K562 (cell line): ENCODE measurements around the gene PRSS35. TPM values are rescaled to one million over a fixed set of nuclear protein-coding genes. Genes with fewer than 3 reads are reported as not detected.
A peak's percentile ranks its signal among the peaks of the same experiment; 100 is the strongest.

ENCODE experiments used
- ATF1 ChIP-seq, 2 experiments: fragments of 450-650 bp in 1 of 2; IDR thresholded peaks; 2 replicates each; pipeline ENCODE4 v1.6.1; 2016; ENCODE audit warnings: missing compliant biosample characterization in 1 of 2, missing genetic modification characterization in 1 of 2
- CAMTA2 ChIP-seq: fragments of 250-450 bp; sonication (Bioruptor Pico); conservative IDR thresholded peaks from 2 replicates; pipeline ENCODE4 v1.5.1; 2022
- CBX3 ChIP-seq, 2 experiments: IDR thresholded peaks; 1 replicate in 1 of 2; 2 replicates in 1 of 2; pipeline ENCODE4 v1.6.1; 2012; ENCODE audit warnings: inconsistent platforms in 2 of 2, low read length in 2 of 2, borderline replicate concordance in 1 of 2, control low read depth in 1 of 2
- EHMT2 ChIP-seq: fragments of 450-650 bp; IDR thresholded peaks from 2 replicates; pipeline ENCODE4 v1.6.1; 2018; ENCODE audit warnings: antibody characterized with exemption
- EP400 ChIP-seq: fragments of 450-650 bp; IDR thresholded peaks from 2 replicates; pipeline ENCODE4 v1.6.1; 2017; ENCODE audit warnings: antibody characterized with exemption, mild to moderate bottlenecking, moderate library complexity
- FOXP1 ChIP-seq: sonication (generic); formaldehyde crosslinking; IDR thresholded peaks from 2 replicates; pipeline ENCODE4 v1.8.0; 2022; ENCODE audit warnings: mild to moderate bottlenecking, missing genetic modification reagents
- GTF2F1 ChIP-seq: IDR thresholded peaks from 2 replicates; pipeline ENCODE4 v1.6.1; 2011; ENCODE audit warnings: low read depth, low read length, improper control_type of control experiment
- HOMEZ ChIP-seq: fragments of 250-450 bp; sonication (Bioruptor Pico); IDR thresholded peaks from 2 replicates; pipeline ENCODE4 v1.4.0; 2020; ENCODE audit warnings: mild to moderate bottlenecking, moderate library complexity
- JUN ChIP-seq, 2 experiments: sonication (generic) in 1 of 2; formaldehyde crosslinking in 1 of 2; IDR thresholded peaks; 2 replicates each; pipeline versions ENCODE4 v1.6.1 to v1.8.0; 2012 to 2022; ENCODE audit warnings: borderline replicate concordance in 2 of 2, mild to moderate bottlenecking in 2 of 2, improper control_type of control experiment in 1 of 2, low read depth in 1 of 2, low read length in 1 of 2, missing genetic modification reagents in 1 of 2
- KAT7 ChIP-seq: sonication (generic); formaldehyde crosslinking; IDR thresholded peaks from 2 replicates; pipeline ENCODE4 v1.8.0; 2022; ENCODE audit warnings: missing genetic modification reagents, mild to moderate bottlenecking, borderline replicate concordance
- NBN ChIP-seq: fragments of 450-650 bp; IDR thresholded peaks from 2 replicates; pipeline ENCODE4 v1.6.1; 2016; ENCODE audit warnings: low read depth, mild to moderate bottlenecking
- NEUROD1 ChIP-seq: fragments of 150-350 bp; IDR thresholded peaks from 2 replicates; pipeline ENCODE4 v1.6.1; 2014; ENCODE audit warnings: borderline replicate concordance, low read length, low read depth; ENCODE audit not compliant: partially characterized antibody
- NFIC ChIP-seq: fragments of 450-650 bp; IDR thresholded peaks from 2 replicates; pipeline ENCODE4 v1.6.1; 2017; ENCODE audit warnings: mild to moderate bottlenecking, inconsistent platforms
- OTX1 ChIP-seq: fragments of 450-650 bp; formaldehyde crosslinking; IDR thresholded peaks from 2 replicates; pipeline ENCODE4 v1.4.0; 2022; ENCODE audit warnings: mild to moderate bottlenecking
- PCBP2 ChIP-seq: fragments of 200-400 bp; formaldehyde crosslinking; IDR thresholded peaks from 2 replicates; pipeline ENCODE4 v1.6.1; 2018; ENCODE audit warnings: low read length, low read depth, mild to moderate bottlenecking, moderate library complexity; ENCODE audit not compliant: poor library complexity, severe bottlenecking
- PHF8 ChIP-seq: fragments of 200-600 bp; sonication (generic); IDR thresholded peaks from 2 replicates; pipeline ENCODE4 v1.6.1; 2012; ENCODE audit warnings: mixed run types, mild to moderate bottlenecking, inconsistent platforms, low read length, moderate library complexity, borderline replicate concordance
- POLR2AphosphoS2 ChIP-seq: IDR thresholded peaks from 2 replicates; pipeline ENCODE4 v1.6.1; 2012; ENCODE audit warnings: low read length, improper control_type of control experiment
- PYGO2 ChIP-seq: fragments of 450-650 bp; IDR thresholded peaks from 2 replicates; pipeline ENCODE4 v1.6.1; 2016; ENCODE audit warnings: mild to moderate bottlenecking, missing genetic modification characterization, moderate library complexity, missing compliant biosample characterization
- RCOR1 ChIP-seq, 2 experiments: IDR thresholded peaks; 2 replicates each; pipeline ENCODE4 v1.6.1; 2012; ENCODE audit warnings: low read depth in 2 of 2, low read length in 2 of 2, borderline replicate concordance in 1 of 2, improper control_type of control experiment in 1 of 2
- TEAD4 ChIP-seq, 2 experiments: sonication (generic) in 1 of 2; formaldehyde crosslinking in 1 of 2; IDR thresholded peaks; 2 replicates each; pipeline versions ENCODE4 v1.6.1 to v1.8.0; 2012 to 2022; ENCODE audit warnings: borderline replicate concordance in 1 of 2, inconsistent platforms in 1 of 2, low read length in 1 of 2, mild to moderate bottlenecking in 1 of 2, missing genetic modification reagents in 1 of 2
- THAP7 ChIP-seq: fragments of 250-450 bp; sonication (Bioruptor Pico); IDR thresholded peaks from 2 replicates; pipeline ENCODE4 v1.5.0; 2021
- ZBTB26 ChIP-seq: fragments of 450-650 bp; formaldehyde crosslinking; IDR thresholded peaks from 2 replicates; pipeline ENCODE4 v1.4.0; 2022; ENCODE audit warnings: missing genetic modification characterization
- ZNF134 ChIP-seq: fragments of 250-450 bp; sonication (Bioruptor Pico); conservative IDR thresholded peaks from 2 replicates; pipeline ENCODE4 v1.4.0; 2020
- ZNF41 ChIP-seq: fragments of 250-450 bp; sonication (Bioruptor Pico); conservative IDR thresholded peaks from 2 replicates; pipeline ENCODE4 v1.4.0; 2020; ENCODE audit warnings: mild to moderate bottlenecking
- ZNF431 ChIP-seq: sonication (generic); formaldehyde crosslinking; IDR thresholded peaks from 2 replicates; pipeline ENCODE4 v1.8.0; 2022; ENCODE audit warnings: mild to moderate bottlenecking, missing genetic modification reagents
- polyA plus RNA-seq, 8 experiments: library from polyadenylated mRNA; depleted of rRNA in 4 of 8; stranded (reverse) in 5 of 8; unstranded in 3 of 8; fragments of >200 nt; fragmentation: Nextera tagmentation in 2 of 8; fragmentation: Illumina TruSeq in 1 of 8; extraction: Ambion mirVana in 2 of 8; extraction: Trizol in 1 of 8; gene quantifications; 2 replicates each; pipeline versions ENCODE4 v1.2.1 to v1.2.3, GENCODE V29; 2011 to 2014; ENCODE audit warnings: inconsistent platforms in 1 of 8, missing spikeins in 1 of 8
- total RNA-seq, 7 experiments: library from RNA; depleted of rRNA in 6 of 7; stranded (reverse); fragments of >200 nt in 6 of 7; fragmentation: Illumina TruSeq in 2 of 7; extraction: Trizol in 2 of 7; gene quantifications; 2 replicates each; pipeline versions ENCODE4 v1.2.1 to v1.2.3, GENCODE V29; 2011 to 2021; ENCODE audit warnings: low replicate concordance in 1 of 7

The PRSS35 gene
- total and polyA plus RNA-seq, 9 of the 15 experiments (the other 6 are each of a cell fraction or from before 2014, with no cell fraction given): not detected

- no peak for TF ChIP-seq ZBTB26
- TF ChIP-seq RCOR1 (IDR thresholded peaks at IDR 0.05; ENCODE audit: borderline replicate concordance in 1 of 2, low read depth in 2 of 2, low read length in 2 of 2): 0 out of 4 replicates have a peak, but pooled peaks of 1 of the 2 experiments have one; percentile 28
- no peak for TF ChIP-seq ATF1 (CRISPR knock-in tag; IDR thresholded peaks at IDR 0.05)
- peak; percentile 17; the same call in 1 of the 2 replicates for TF ChIP-seq ATF1 (tag; IDR thresholded peaks at IDR 0.05)
- TF ChIP-seq KAT7 (CRISPR knock-in tag): no peak
- no peak for TF ChIP-seq THAP7 (CRISPR knock-in tag)
- no peak for TF ChIP-seq GTF2F1
- no peak for TF ChIP-seq ZNF431
- TF ChIP-seq PCBP2: no peak
- TF ChIP-seq OTX1: no peak
- TF ChIP-seq ZNF41: no peak
- TF ChIP-seq NEUROD1: no peak
- TF ChIP-seq CBX3 (IDR thresholded peaks at IDR 0.05; ENCODE audit: borderline replicate concordance in 1 of 2, low read length in 2 of 2): no peak
- no peak for TF ChIP-seq JUN (IDR thresholded peaks at IDR 0.05; ENCODE audit: borderline replicate concordance, low read depth, low read length)
- TF ChIP-seq JUN (CRISPR knock-in tag; IDR thresholded peaks at IDR 0.05; ENCODE audit: borderline replicate concordance): no peak
- TF ChIP-seq TEAD4 (IDR thresholded peaks at IDR 0.05; ENCODE audit: low read length): no peak
- no peak for TF ChIP-seq TEAD4 (CRISPR knock-in tag; IDR thresholded peaks at IDR 0.05; ENCODE audit: borderline replicate concordance)
- no peak for TF ChIP-seq POLR2AphosphoS2
- TF ChIP-seq PYGO2 (tag): no peak
- TF ChIP-seq NFIC: 0 out of 2 replicates have a peak, but pooled peaks have one; percentile 7
- no peak for TF ChIP-seq EP400
- TF ChIP-seq ZNF134 (CRISPR knock-in tag): no peak
- TF ChIP-seq EHMT2: no peak
- TF ChIP-seq PHF8: no peak
- no peak for TF ChIP-seq FOXP1 (CRISPR knock-in tag)
- no peak for TF ChIP-seq HOMEZ (CRISPR knock-in tag)
- TF ChIP-seq CAMTA2 (CRISPR knock-in tag): no peak
- TF ChIP-seq NBN: no peak
These were observed 44.7 kb upstream of the PRSS35 start (continued) for GRCh38 chr6:83467620-83468036.
